Lung (tissue), 12 donors: ENCODE results near the gene FBXW2. TPM values are rescaled to one million over a fixed set of nuclear protein-coding genes. Genes with fewer than 3 reads are reported as not detected.

Source experiments
- ATAC-seq: fragments of 200-7000 bp; cut with Tn5 transposase; one replicate; pipeline ENCODE4 v1.9.1; 2020; ENCODE audit warnings: moderate number of reproducible peaks; ENCODE audit not compliant: insufficient read depth, low FRiP score
- DNase-seq, 3 donors: peaks; one replicate each; pipeline ENCODE4 v3.0.0-alpha.2; 2013 to 2017
- H3K27ac ChIP-seq, 2 donors: one replicate each; pipeline ENCODE4 v1.5.1; 2013; ENCODE audit warnings: mild to moderate bottlenecking in 2 of 2, moderate library complexity in 2 of 2, control low read depth in 1 of 2, inconsistent platforms in 1 of 2, low read depth in 1 of 2, low read length in 1 of 2
- H3K27me3 ChIP-seq, 3 donors: one replicate each; pipeline ENCODE4 v1.5.1; 2013; ENCODE audit warnings: low read length in 2 of 3; ENCODE audit not compliant: control insufficient read depth in 3 of 3, insufficient read depth in 3 of 3
- H3K36me3 ChIP-seq, 4 donors: one replicate each; pipeline ENCODE4 v1.5.1; 2013; ENCODE audit warnings: low read length in 4 of 4, mild to moderate bottlenecking in 1 of 4, moderate library complexity in 1 of 4; ENCODE audit not compliant: control insufficient read depth in 4 of 4, insufficient read depth in 4 of 4
- H3K4me1 ChIP-seq, 5 donors: one replicate each; pipeline ENCODE4 v1.5.1; 2013; ENCODE audit warnings: low read length in 5 of 5, mild to moderate bottlenecking in 2 of 5, moderate library complexity in 1 of 5; ENCODE audit not compliant: control insufficient read depth in 5 of 5, insufficient read depth in 5 of 5
- H3K4me3 ChIP-seq: one replicate; pipeline ENCODE4 v1.5.1; 2013; ENCODE audit warnings: mild to moderate bottlenecking, control low read depth, moderate library complexity
- H3K9ac ChIP-seq, 2 donors: one replicate each; pipeline ENCODE4 v1.5.1; 2013; ENCODE audit warnings: low read length in 2 of 2, control low read depth in 1 of 2; ENCODE audit not compliant: insufficient read depth in 1 of 2
- H3K9me3 ChIP-seq, 4 donors: one replicate each; pipeline ENCODE4 v1.5.1; 2013; ENCODE audit warnings: low read length in 3 of 4, mild to moderate bottlenecking in 1 of 4, moderate library complexity in 1 of 4; ENCODE audit not compliant: control insufficient read depth in 4 of 4, insufficient read depth in 3 of 4
- CTCF ChIP-seq: IDR thresholded peaks from 2 replicates; pipeline ENCODE4 v1.5.1; 2012; ENCODE audit warnings: mild to moderate bottlenecking; ENCODE audit errors: control extremely low read depth, extremely low read depth
- WGBS, 2 donors: extraction: QIAGEN DNeasy Blood & Tissue Kit; methylation state at CpG; one replicate each; pipeline ENCODE4 v1.1.7; 2013; 5-methylcytosine and 5-hydroxymethylcytosine counted together
- polyA plus RNA-seq, 2 donors: library from polyadenylated mRNA; stranded (reverse); fragments of 200-250 nt; gene quantifications; one replicate each; pipeline ENCODE4 v1.2.1, GENCODE V29; 2013
- total RNA-seq, 2 donors: library from RNA; depleted of rRNA in 1 of 2; stranded (reverse); fragments of >200 nt in 1 of 2; gene quantifications; one replicate each; pipeline ENCODE4 v1.2.1, GENCODE V29; 2014 to 2021
- donor health status: control.
- donor health status: control.
- donor health status: Bipolar disorder and iron deficiency.
- donor health status: healthy.
- donor health status: DM: yes; HTN: yes; CAD: no.

The FBXW2 gene
- total and polyA plus RNA-seq, 4 donors, result 12.9 to 86.5 (median 48.2) TPM

GRCh38 chr9:120718316-120718715 lies 74.9 kb downstream of the FBXW2 start:
- Histone ChIP-seq H3K4me1 (peaks cover 0 to 12% (median 5%) of the 10 kb centered on the region in 5 donors), H3K36me3 (no peaks in the 10 kb centered on the region), H3K27ac (no peak overlapping the region), H3K27me3 (no peaks in the 10 kb centered on the region), H3K9ac (no peak overlapping the region), H3K9me3 (no peaks in the 10 kb centered on the region), H3K4me3 (no peak overlapping the region)
- 55 to 58% methylated on average over 3 of the region's 3 CpGs for WGBS, 2 donors
- no peak for ATAC-seq
- DNase-seq, result no peak
- TF ChIP-seq CTCF, result no peak

GRCh38 chr9:120717176-120717575 lies 76.0 kb downstream of the FBXW2 start:
- H3K4me3 ChIP-seq, result no peak overlapping the region
- TF ChIP-seq CTCF, result no peak
- no peak overlapping the region for H3K27ac ChIP-seq
- H3K36me3 ChIP-seq, result no peaks in the 10 kb centered on the region
- ATAC-seq (no peak), DNase-seq (no peak)
- 94 to 95% methylated on average over 2 of the region's 2 CpGs for whole genome bisulfite sequencing, 2 donors
- H3K9ac ChIP-seq, result no peak overlapping the region
- H3K4me1 ChIP-seq, result peaks cover 0 to 24% (median 7%) of the 10 kb centered on the region in 5 donors
- no peaks in the 10 kb centered on the region for H3K27me3 ChIP-seq
- H3K9me3 ChIP-seq, result no peaks in the 10 kb centered on the region

- Histone ChIP-seq H3K36me3 (no peaks in the 10 kb centered on the region), H3K9me3 (no peaks in the 10 kb centered on the region), H3K4me1 (peaks cover 0 to 27% (median 7%) of the 10 kb centered on the region in 5 donors), H3K27me3 (no peaks in the 10 kb centered on the region), H3K4me3 (no peak overlapping the region), H3K9ac (no peak overlapping the region), H3K27ac (no peak overlapping the region)
- ATAC-seq (no peak), DNase-seq (no peak)
- no peak for TF ChIP-seq CTCF
- whole genome bisulfite sequencing, 2 donors, result 86 to 89% methylated on average over 5 of the region's 5 CpGs
These were observed 76.7 kb downstream of the FBXW2 start for GRCh38 chr9:120716483-120716882.

GRCh38 chr9:120715389-120715924 lies 77.8 kb downstream of the FBXW2 start:
- Histone ChIP-seq H3K4me1 (peaks cover 0 to 37% (median 7%) of the 10 kb centered on the region in 5 donors), H3K36me3 (no peaks in the 10 kb centered on the region), H3K4me3 (no peak overlapping the region), H3K27me3 (no peaks in the 10 kb centered on the region), H3K9me3 (no peaks in the 10 kb centered on the region), H3K9ac (peak overlapping the region in 1 of 2 donors; percentile 86), H3K27ac (no peak overlapping the region)
- TF ChIP-seq CTCF, result no peak
- WGBS, 2 donors, result 61 to 63% methylated on average over 14 of the region's 14 CpGs
- ATAC-seq (no peak), DNase-seq (peak; percentile 59 to 76 (median 61))
